HCT116 (cell line): ENCODE measurements around the gene C7orf33. TPM values are rescaled to one million over a fixed set of nuclear protein-coding genes. Genes with fewer than 3 reads are reported as not detected.

Experiments
- ATAC-seq: fragments of 200-7000 bp; cut with Tn5 transposase; 2 replicates; pipeline ENCODE4 v1.9.1; 2020; ENCODE audit warnings: mild to moderate bottlenecking, moderate library complexity
- BruUV-seq: library from RNA; stranded (reverse); fragments of 400-500 nt; replicated peaks from 2 replicates; lab custom pipeline; 2021; lab: Mats Ljungman, UMichigan
- CTCF ChIA-PET: fragments of 300-600 bp; sonication (Branson Sonifier 250); formaldehyde crosslinking; loops from one replicate; lab custom pipeline; 2021; ENCODE audit warnings: antibody characterized with exemption; lab: Charles Lee
- POLR2A ChIA-PET: fragments of 300-600, 350-600 bp; sonication (Branson Sonifier 250); formaldehyde crosslinking; loops from one replicate; lab custom pipeline; 2021; ENCODE audit warnings: antibody characterized with exemption; lab: Charles Lee
- RAD21 ChIA-PET, 2 experiments: fragments of 300-600 bp; sonication (Branson Sonifier 250); formaldehyde crosslinking; loops; one replicate each; lab custom pipeline; 2023; ENCODE audit warnings: low total read pairs in 2 of 2; ENCODE audit not compliant: uncharacterized antibody in 2 of 2, unreplicated experiment in 2 of 2, low non-redundant PET in 1 of 2; lab: Charles Lee
- DNase-seq: peaks from one replicate; pipeline ENCODE4 v3.0.0-alpha.2; 2010; ENCODE audit warnings: low read depth, low spot score
- H2AFZ ChIP-seq: fragments of 200-600 bp; shearing (Covaris generic), sonication (generic); 2 replicates; pipeline ENCODE4 v1.6.1; 2017; ENCODE audit warnings: low read depth, mixed run types, mixed read lengths, antibody characterized with exemption, low read length; ENCODE audit not compliant: poor library complexity, severe bottlenecking
- H3K27ac ChIP-seq: 2 replicates; pipeline ENCODE4 v1.5.1; 2012; ENCODE audit warnings: low read depth, low read length
- H3K27me3 ChIP-seq: fragments of 200-600 bp; sonication (generic); 2 replicates; pipeline ENCODE4 v1.6.1; 2016; ENCODE audit warnings: mixed run types, low read length, mixed read lengths; ENCODE audit not compliant: insufficient read depth
- H3K36me3 ChIP-seq, 2 experiments: fragments of 200-500 bp in 1 of 2; fragments of 200-600 bp in 1 of 2; sonication (Bioruptor generic) in 1 of 2; sonication (generic) in 1 of 2; 2 replicates each; pipeline versions ENCODE4 v1.5.1 to v1.6.1; 2014 to 2016; ENCODE audit warnings: low read length in 2 of 2, inconsistent platforms in 1 of 2, mixed read lengths in 1 of 2, mixed run types in 1 of 2; ENCODE audit not compliant: insufficient read depth in 2 of 2, control insufficient read depth in 1 of 2
- H3K4me1 ChIP-seq, 2 experiments: fragments of 200-600 bp in 1 of 2; sonication (generic) in 1 of 2; 2 replicates each; pipeline versions ENCODE4 v1.5.1 to v1.6.1; 2012 to 2017; ENCODE audit warnings: low read length in 2 of 2, inconsistent platforms in 1 of 2, mild to moderate bottlenecking in 1 of 2, mixed read lengths in 1 of 2, mixed run types in 1 of 2, moderate library complexity in 1 of 2; ENCODE audit not compliant: insufficient read depth in 2 of 2, control insufficient read depth in 1 of 2
- H3K4me2 ChIP-seq: fragments of 200-600 bp; sonication (generic); 2 replicates; pipeline ENCODE4 v1.6.1; 2017; ENCODE audit warnings: mixed run types, low read length, mixed read lengths
- H3K4me3 ChIP-seq, 2 experiments: fragments of 200-600 bp in 1 of 2; sonication (generic) in 1 of 2; replicated peaks in 1 of 2; 2 replicates each; pipeline ENCODE4 v1.5.1; 2011 to 2016; ENCODE audit warnings: low read length in 2 of 2, control low read depth in 1 of 2, low read depth in 1 of 2, mild to moderate bottlenecking in 1 of 2, mixed read lengths in 1 of 2, mixed run types in 1 of 2
- H3K79me2 ChIP-seq: fragments of 200-600 bp; sonication (generic); 2 replicates; pipeline ENCODE4 v1.6.1; 2017; ENCODE audit warnings: mild to moderate bottlenecking, mixed run types, low read length, moderate library complexity, mixed read lengths; ENCODE audit not compliant: insufficient read depth
- H3K9ac ChIP-seq: fragments of 200-600 bp; sonication (generic); 2 replicates; pipeline ENCODE4 v1.6.1; 2016; ENCODE audit warnings: low read length, mixed read lengths
- H3K9me2 ChIP-seq: fragments of 200-600 bp; sonication (generic), shearing (Covaris generic); 2 replicates; pipeline ENCODE4 v1.6.1; 2017; ENCODE audit warnings: mixed run types, mild to moderate bottlenecking, moderate library complexity; ENCODE audit not compliant: insufficient read depth
- H3K9me3 ChIP-seq, 2 experiments: fragments of 200-500 bp in 1 of 2; fragments of 200-600 bp in 1 of 2; sonication (Bioruptor generic) in 1 of 2; sonication (generic) in 1 of 2; 2 replicates each; pipeline ENCODE4 v1.6.1; 2014 to 2017; ENCODE audit warnings: low read length in 2 of 2, mixed read lengths in 2 of 2, inconsistent platforms in 1 of 2, low read depth in 1 of 2, mild to moderate bottlenecking in 1 of 2, mixed run types in 1 of 2, moderate library complexity in 1 of 2; ENCODE audit not compliant: control insufficient read depth in 1 of 2, insufficient read depth in 1 of 2
- H4K20me1 ChIP-seq: fragments of 200-600 bp; sonication (generic), shearing (Covaris generic); 2 replicates; pipeline ENCODE4 v1.6.1; 2017; ENCODE audit warnings: mixed run types, mild to moderate bottlenecking, moderate library complexity; ENCODE audit not compliant: insufficient read depth
- ATF3 ChIP-seq: IDR thresholded peaks from 2 replicates; pipeline ENCODE4 v1.6.1; 2012
- CBX3 ChIP-seq: IDR thresholded peaks from 2 replicates; pipeline ENCODE4 v1.6.1; 2012; ENCODE audit warnings: low read depth
- CEBPB ChIP-seq: IDR thresholded peaks from 2 replicates; pipeline ENCODE4 v1.6.1; 2012; ENCODE audit warnings: low read depth
- CTCF ChIP-seq, 3 experiments: fragments of 200-600 bp in 1 of 3; sonication (generic) in 1 of 3; IDR thresholded peaks in 2 of 3; conservative IDR thresholded peaks in 1 of 3; 2 replicates each; pipeline ENCODE4 v1.5.1; 2012 to 2017; ENCODE audit warnings: low read depth in 2 of 3, low read length in 2 of 3, antibody characterized with exemption in 1 of 3, borderline replicate concordance in 1 of 3, control low read depth in 1 of 3, mild to moderate bottlenecking in 1 of 3, mixed read lengths in 1 of 3, mixed run types in 1 of 3, moderate library complexity in 1 of 3; ENCODE audit not compliant: insufficient read depth in 1 of 3
- EGR1 ChIP-seq: IDR thresholded peaks from 2 replicates; pipeline ENCODE4 v1.6.1; 2012; ENCODE audit warnings: low read depth
- ELF1 ChIP-seq: IDR thresholded peaks from 2 replicates; pipeline ENCODE4 v1.6.1; 2012; ENCODE audit warnings: low read depth, borderline replicate concordance
- EZH2 ChIP-seq: fragments of 200-600 bp; sonication (generic); IDR thresholded peaks from 2 replicates; pipeline ENCODE4 v1.6.1; 2017; ENCODE audit warnings: antibody characterized with exemption, mixed run types
- FOSL1 ChIP-seq: IDR thresholded peaks from 2 replicates; pipeline ENCODE4 v1.6.1; 2012; ENCODE audit warnings: low read depth
- JUND ChIP-seq: IDR thresholded peaks from 2 replicates; pipeline ENCODE4 v1.6.1; 2012
- MAX ChIP-seq: IDR thresholded peaks from 2 replicates; pipeline ENCODE4 v1.6.1; 2012
- POLR2A ChIP-seq: IDR thresholded peaks from 2 replicates; pipeline ENCODE4 v1.7.0; 2011; ENCODE audit warnings: borderline replicate concordance; ENCODE audit not compliant: insufficient read depth, insufficient read length; ENCODE audit errors: extremely low read depth
- POLR2AphosphoS5 ChIP-seq: IDR thresholded peaks from 2 replicates; pipeline ENCODE4 v1.6.1; 2011; ENCODE audit warnings: mild to moderate bottlenecking, low read depth, low read length, moderate library complexity
- RAD21 ChIP-seq: IDR thresholded peaks from 2 replicates; pipeline ENCODE4 v1.6.1; 2012; ENCODE audit warnings: low read depth, mild to moderate bottlenecking
- REST ChIP-seq: IDR thresholded peaks from 2 replicates; pipeline ENCODE4 v1.6.1; 2012; ENCODE audit warnings: low read depth
- SIN3A ChIP-seq: IDR thresholded peaks from 2 replicates; pipeline ENCODE4 v1.6.1; 2012; ENCODE audit warnings: low read depth
- YY1 ChIP-seq: IDR thresholded peaks from 2 replicates; pipeline ENCODE4 v1.6.1; 2011; ENCODE audit warnings: low read length, low read depth, moderate library complexity, mild to moderate bottlenecking; ENCODE audit not compliant: insufficient replicate concordance; ENCODE audit errors: extremely low read depth
- ZNF274 ChIP-seq: fragments of 200-500 bp; sonication (Bioruptor generic); IDR thresholded peaks from 2 replicates; pipeline ENCODE4 v1.6.1; 2014; ENCODE audit warnings: mild to moderate bottlenecking, low read depth, low read length, inconsistent platforms
- intact Hi-C: fragments of 100-400 bp; cut with micrococcal nuclease; formaldehyde crosslinking; loops from 2 replicates; pipeline ENCODE4 v1.10.0; 2022
- total RNA-seq: library from RNA; stranded (reverse); gene quantifications from one replicate; pipeline ENCODE4 v1.2.1, GENCODE V29; 2021; ENCODE audit not compliant: unreplicated experiment

The C7orf33 gene
- total RNA-seq, 1 experiment from 2014 or later = not detected

GRCh38 chr7:148605350-148605749, 14.8 kb downstream of the C7orf33 start:
- Histone ChIP-seq H4K20me1 (no peaks in the 10 kb centered on the region), H3K4me2 (no peak overlapping the region), H3K27ac (no peak overlapping the region), H3K9ac (no peak overlapping the region), H2AFZ (no peak overlapping the region), H3K4me1 (no peaks in the 10 kb centered on the region), H3K79me2 (no peaks in the 10 kb centered on the region), H3K27me3 (no peaks in the 10 kb centered on the region), H3K9me2 (no peaks in the 10 kb centered on the region), H3K9me3 (no peaks in the 10 kb centered on the region), H3K36me3 (no peaks in the 10 kb centered on the region)
- POLR2A ChIA-PET = no interaction called here
- CTCF ChIA-PET = no interaction called here
- intact Hi-C loops = no loop called here
- BruUV-seq = no TSS peak
- no peak for ATAC-seq
- RAD21 ChIA-PET = interaction anchor here in 1 of 2 experiments (0.6 kb wide), 1 partner anchor 47 kb away, joined by 3 read pairs; no protein-coding TSS in a partner anchor
- TF ChIP-seq ZNF274 = no peak
- TF ChIP-seq, all 23 proteins: peak for 0
- H3K4me3 ChIP-seq = no peak overlapping the region
- DNase-seq = no peak

- POLR2A ChIA-PET = no interaction called here
- TF ChIP-seq EGR1 (no peak), ELF1 (no peak), FOSL1 (no peak), CTCF (IDR thresholded peaks at IDR 0.05 in 2 of 3, conservative IDR thresholded peaks at IDR 0.05 in 1 of 3; ENCODE audit: borderline replicate concordance in 1 of 3, insufficient read depth in 1 of 3, low read depth in 2 of 3, low read length in 2 of 3) (no peak), CBX3 (no peak), POLR2A (no peak), JUND (no peak), RAD21 (no peak), YY1 (no peak), CEBPB (no peak), POLR2AphosphoS5 (no peak), EZH2 (no peak), ATF3 (no peak), MAX (no peak), SIN3A (no peak), REST (no peak)
Measured at GRCh38 chr7:148607151-148607661, 16.6 kb downstream of the C7orf33 start.

More at GRCh38 chr7:148607151-148607661, 16.6 kb downstream of the C7orf33 start:
- Histone ChIP-seq H3K79me2 (no peaks in the 10 kb centered on the region), H3K27ac (no peak overlapping the region), H3K27me3 (no peaks in the 10 kb centered on the region), H3K36me3 (no peaks in the 10 kb centered on the region), H3K4me3 (no peak overlapping the region), H3K4me2 (no peak overlapping the region), H2AFZ (no peak overlapping the region), H3K9me3 (no peaks in the 10 kb centered on the region), H4K20me1 (no peaks in the 10 kb centered on the region), H3K9me2 (no peaks in the 10 kb centered on the region), H3K9ac (no peak overlapping the region), H3K4me1 (no peaks in the 10 kb centered on the region)
- intact Hi-C loops = no loop called here
- RAD21 ChIA-PET = no interaction called here
- no peak for ATAC-seq
- DNase-seq = no peak
- BruUV-seq = no TSS peak
- CTCF ChIA-PET = no interaction called here
